Fibroblast of villous mesenchyme (primary cell): ENCODE data around the gene MMP20. TPM values are rescaled to one million over a fixed set of nuclear protein-coding genes. Genes with fewer than 3 reads are reported as not detected.
A peak's percentile ranks its signal among the peaks of the same experiment; 100 is the strongest.

Experiments
- DNase-seq: peaks from one replicate; pipeline ENCODE4 v3.0.0-alpha.2; 2010; ENCODE audit warnings: low read depth
- H3K4me3 ChIP-seq: 2 replicates; pipeline ENCODE4 v1.5.1; 2011; ENCODE audit warnings: low read depth, mild to moderate bottlenecking, low read length
- total RNA-seq: library from RNA; depleted of rRNA; stranded (reverse); fragments of >200 nt; gene quantifications from 2 replicates; pipeline ENCODE4 v1.2.3, GENCODE V29; 2012
- TF ChIP-seq, protein P1 (sequence below): IDR thresholded peaks from 2 replicates; pipeline ENCODE4 v1.5.1; 2012; ENCODE audit warnings: low read depth, mild to moderate bottlenecking, low read length; ENCODE audit not compliant: insufficient read depth

MMP20 gene
- total RNA-seq, 1 donor, result not detected

GRCh38 chr11:102544594-102544993 is 80.5 kb downstream of the MMP20 start:
- no peak overlapping the region for H3K4me3 ChIP-seq
- TF ChIP-seq, protein P1, sequence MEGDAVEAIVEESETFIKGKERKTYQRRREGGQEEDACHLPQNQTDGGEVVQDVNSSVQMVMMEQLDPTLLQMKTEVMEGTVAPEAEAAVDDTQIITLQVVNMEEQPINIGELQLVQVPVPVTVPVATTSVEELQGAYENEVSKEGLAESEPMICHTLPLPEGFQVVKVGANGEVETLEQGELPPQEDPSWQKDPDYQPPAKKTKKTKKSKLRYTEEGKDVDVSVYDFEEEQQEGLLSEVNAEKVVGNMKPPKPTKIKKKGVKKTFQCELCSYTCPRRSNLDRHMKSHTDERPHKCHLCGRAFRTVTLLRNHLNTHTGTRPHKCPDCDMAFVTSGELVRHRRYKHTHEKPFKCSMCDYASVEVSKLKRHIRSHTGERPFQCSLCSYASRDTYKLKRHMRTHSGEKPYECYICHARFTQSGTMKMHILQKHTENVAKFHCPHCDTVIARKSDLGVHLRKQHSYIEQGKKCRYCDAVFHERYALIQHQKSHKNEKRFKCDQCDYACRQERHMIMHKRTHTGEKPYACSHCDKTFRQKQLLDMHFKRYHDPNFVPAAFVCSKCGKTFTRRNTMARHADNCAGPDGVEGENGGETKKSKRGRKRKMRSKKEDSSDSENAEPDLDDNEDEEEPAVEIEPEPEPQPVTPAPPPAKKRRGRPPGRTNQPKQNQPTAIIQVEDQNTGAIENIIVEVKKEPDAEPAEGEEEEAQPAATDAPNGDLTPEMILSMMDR, result no peak
- no peak for DNase-seq

GRCh38 chr11:102539567-102539966 is 85.6 kb downstream of the MMP20 start:
- DNase-seq, result no peak
- TF ChIP-seq, protein P1, result no peak
- H3K4me3 ChIP-seq, result no peak overlapping the region

GRCh38 chr11:102538932-102539331 is 86.2 kb downstream of the MMP20 start:
- no peak overlapping the region for H3K4me3 ChIP-seq
- no peak for DNase-seq
- TF ChIP-seq, protein P1, result no peak

DNA sequence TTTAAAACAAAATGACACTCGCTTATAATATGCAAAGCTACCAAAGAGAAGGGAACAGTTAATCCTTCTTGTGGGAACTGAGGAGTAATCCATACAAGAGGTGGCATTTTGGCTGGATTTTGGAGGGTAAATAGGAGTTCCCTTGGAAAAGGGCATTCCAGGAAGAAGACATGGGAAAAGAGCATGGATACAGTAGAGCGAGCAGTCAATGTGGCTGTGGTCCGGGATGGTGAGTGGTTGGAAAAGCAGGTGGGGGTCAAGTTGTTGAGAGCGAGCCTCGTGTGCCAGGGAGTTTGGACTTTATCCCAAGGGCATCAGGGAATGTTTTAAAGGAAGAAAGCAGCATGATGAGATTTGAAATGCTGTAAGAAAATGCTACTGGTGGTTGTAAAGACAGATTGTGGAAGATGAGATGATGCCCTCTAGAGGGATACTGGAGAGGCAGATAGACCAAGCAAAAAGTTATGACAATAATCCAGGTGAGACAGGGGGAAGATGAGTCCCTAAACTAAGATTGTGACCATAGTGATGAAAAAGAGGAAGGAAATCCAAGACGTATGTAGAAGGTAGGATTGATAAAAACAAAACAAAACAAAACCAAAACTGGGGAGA is 90.8 kb downstream of the MMP20 start:
- H3K4me3 ChIP-seq, result no peak overlapping the region
- DNase-seq, result no peak
- TF ChIP-seq, protein P1, result peak; percentile 31

DNA sequence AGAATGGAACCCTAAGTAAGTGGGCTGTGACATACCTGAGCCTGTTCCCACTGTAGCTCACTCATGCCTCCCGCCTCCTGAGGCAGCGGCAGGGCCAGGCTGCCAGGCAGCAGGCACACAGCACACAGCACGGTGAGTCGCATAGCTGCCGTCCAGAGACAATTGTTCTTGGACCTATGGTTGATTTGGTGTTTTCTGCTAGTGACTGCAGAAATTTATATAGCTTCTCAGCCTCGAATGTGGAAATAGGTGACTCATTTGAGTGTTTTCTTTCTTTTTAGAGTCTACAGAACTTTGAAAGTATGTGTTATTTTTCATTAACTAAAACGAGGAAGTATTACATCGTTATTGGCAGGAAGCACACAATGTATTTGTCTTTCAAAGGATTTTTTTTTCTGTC is 94.6 kb downstream of the MMP20 start, which contains the start of gene MMP7:
Gene MMP7 (minus strand): TSS at position 190 of the 400 bp plus-strand sequence. CDS start 47 bp downstream, at position 143.
- TF ChIP-seq, protein P1, result no peak
- DNase-seq, result peak; percentile 72
- no peak within 1 kb of the TSS for H3K4me3 ChIP-seq

GRCh38 chr11:102528618-102529017 is 96.5 kb downstream of the MMP20 start:
- TF ChIP-seq, protein P1, result no peak
- peak; percentile 20 for DNase-seq
- H3K4me3 ChIP-seq, result no peak overlapping the region

DNA sequence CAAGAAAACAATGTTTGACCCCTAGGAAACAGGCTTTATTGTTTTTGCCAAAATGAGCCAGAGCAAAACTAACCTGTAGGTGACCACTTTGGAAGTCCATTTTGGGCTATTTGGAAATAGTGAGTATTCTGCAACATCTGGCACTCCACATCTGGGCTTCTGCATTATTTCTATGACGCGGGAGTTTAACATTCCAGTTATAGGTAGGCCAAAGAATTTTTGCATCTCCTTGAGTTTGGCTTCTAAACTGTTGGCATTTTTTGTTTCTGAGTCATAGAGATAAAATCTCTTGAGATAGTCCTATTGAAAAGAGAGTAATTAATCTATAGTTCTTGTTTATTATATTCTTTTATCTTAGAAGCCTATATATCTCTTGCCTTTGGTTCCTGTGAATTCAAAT is 97.4 kb downstream of the MMP20 start:
- H3K4me3 ChIP-seq, result no peak overlapping the region
- peak; percentile 35 for DNase-seq
- TF ChIP-seq, protein P1, result no peak
